Measurements from ENCODE around the gene GZMM. TPM values are rescaled to one million over a fixed set of nuclear protein-coding genes. Genes with fewer than 3 reads are reported as not detected.

The GZMM gene
- total RNA-seq, 1 donor from 2014 or later, result not detected

DNA sequence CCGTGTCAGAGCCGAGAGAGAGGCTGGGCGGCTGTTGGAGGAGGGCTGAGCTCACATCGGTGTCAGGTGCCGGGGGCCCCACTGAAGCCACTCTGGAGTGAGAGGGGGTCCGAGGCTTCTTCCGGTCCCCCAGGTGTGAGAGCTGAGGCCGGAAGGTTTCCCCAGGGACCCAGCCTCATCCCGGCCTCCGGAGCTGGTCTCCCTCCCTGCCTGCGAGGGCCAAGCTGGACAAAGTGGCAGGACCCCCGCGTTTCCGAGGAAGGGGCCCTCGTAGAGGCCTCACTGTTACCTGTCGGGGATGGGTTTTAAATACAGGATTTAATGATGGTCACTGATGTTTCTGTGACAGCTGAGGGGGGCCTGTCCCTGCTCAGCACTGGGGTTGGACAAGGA, 52.4 kb downstream of the GZMM start:
- no peaks in the 10 kb centered on the region for H3K36me3 ChIP-seq
- H3K4me3 ChIP-seq, result no peak overlapping the region
- no peaks in the 10 kb centered on the region for H3K4me1 ChIP-seq
- peaks cover 3% of the 10 kb centered on the region for H3K27me3 ChIP-seq
- intact Hi-C loops (cut with DNase I), result no loop called here
- no peak overlapping the region for H3K27ac ChIP-seq
- H3K9me3 ChIP-seq, result no peaks in the 10 kb centered on the region
- TF ChIP-seq, protein P1, sequence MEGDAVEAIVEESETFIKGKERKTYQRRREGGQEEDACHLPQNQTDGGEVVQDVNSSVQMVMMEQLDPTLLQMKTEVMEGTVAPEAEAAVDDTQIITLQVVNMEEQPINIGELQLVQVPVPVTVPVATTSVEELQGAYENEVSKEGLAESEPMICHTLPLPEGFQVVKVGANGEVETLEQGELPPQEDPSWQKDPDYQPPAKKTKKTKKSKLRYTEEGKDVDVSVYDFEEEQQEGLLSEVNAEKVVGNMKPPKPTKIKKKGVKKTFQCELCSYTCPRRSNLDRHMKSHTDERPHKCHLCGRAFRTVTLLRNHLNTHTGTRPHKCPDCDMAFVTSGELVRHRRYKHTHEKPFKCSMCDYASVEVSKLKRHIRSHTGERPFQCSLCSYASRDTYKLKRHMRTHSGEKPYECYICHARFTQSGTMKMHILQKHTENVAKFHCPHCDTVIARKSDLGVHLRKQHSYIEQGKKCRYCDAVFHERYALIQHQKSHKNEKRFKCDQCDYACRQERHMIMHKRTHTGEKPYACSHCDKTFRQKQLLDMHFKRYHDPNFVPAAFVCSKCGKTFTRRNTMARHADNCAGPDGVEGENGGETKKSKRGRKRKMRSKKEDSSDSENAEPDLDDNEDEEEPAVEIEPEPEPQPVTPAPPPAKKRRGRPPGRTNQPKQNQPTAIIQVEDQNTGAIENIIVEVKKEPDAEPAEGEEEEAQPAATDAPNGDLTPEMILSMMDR (IDR thresholded peaks at IDR 0.05), result no peak
- TF ChIP-seq POLR2A (IDR thresholded peaks at IDR 0.05) (no peak), POLR2AphosphoS5 (IDR thresholded peaks at IDR 0.05; ENCODE audit: insufficient read depth in 1 of 2, low read depth in 1 of 2) (no peak)
- no peak for DNase-seq (ENCODE audit: extremely low spot score in 2 of 2)

DNA sequence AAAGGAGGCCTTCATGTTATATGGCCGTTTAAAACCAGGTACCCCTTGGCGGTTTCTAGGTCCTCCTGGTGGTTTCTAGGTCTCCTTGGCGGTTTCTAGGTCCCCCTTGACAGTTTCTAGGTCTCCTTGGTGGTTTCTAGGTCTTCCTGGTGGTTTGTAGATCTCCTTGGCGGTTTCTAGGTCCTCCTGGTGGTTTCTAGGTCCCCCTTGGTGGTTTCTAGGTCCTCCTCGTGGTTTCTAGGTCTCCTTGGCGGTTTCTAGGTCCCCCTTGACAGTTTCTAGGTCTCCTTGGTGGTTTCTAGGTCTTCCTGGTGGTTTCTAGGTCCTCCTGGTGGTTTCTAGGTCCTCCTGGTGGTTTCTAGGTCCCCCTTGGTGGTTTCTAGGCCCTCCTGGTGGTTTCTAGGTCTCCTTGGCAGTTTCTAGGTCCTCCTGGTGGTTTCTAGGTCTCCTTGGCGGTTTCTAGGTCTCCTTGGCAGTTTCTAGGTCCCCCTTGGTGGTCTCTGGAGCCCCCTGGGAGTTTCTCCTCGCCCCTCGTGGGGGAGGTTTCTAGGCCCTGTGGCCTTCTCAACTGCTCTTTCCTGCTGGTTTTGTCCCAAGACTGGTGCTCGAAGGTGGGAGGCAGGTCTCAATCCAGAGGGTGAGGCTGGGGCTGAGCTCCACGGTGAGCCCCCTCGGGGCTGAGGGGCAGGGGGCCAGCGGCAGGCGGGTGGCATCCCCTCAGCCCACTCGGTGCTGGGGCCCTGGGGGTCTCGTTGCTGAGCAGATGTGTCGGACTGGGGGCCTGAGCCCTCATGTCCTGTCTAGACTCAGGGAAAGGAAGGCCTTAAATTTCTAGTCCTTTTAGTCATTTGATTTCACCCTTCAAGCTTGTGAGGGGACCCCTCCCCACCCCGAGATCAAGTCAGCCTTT, 53.8 kb downstream of the GZMM start:
- Histone ChIP-seq H3K4me1 (no peaks in the 10 kb centered on the region), H3K27me3 (no peaks in the 10 kb centered on the region), H3K4me3 (no peak overlapping the region), H3K9me3 (no peaks in the 10 kb centered on the region), H3K27ac (no peak overlapping the region), H3K36me3 (no peaks in the 10 kb centered on the region)
- intact Hi-C loops (cut with DNase I), result no loop called here
- no peak for DNase-seq (ENCODE audit: extremely low spot score in 2 of 2)
- TF ChIP-seq POLR2AphosphoS5 (IDR thresholded peaks at IDR 0.05; ENCODE audit: insufficient read depth in 1 of 2, low read depth in 1 of 2) (no peak), POLR2A (IDR thresholded peaks at IDR 0.05) (no peak)
- TF ChIP-seq, protein P1 (IDR thresholded peaks at IDR 0.05), result no peak

Other genes starting within 250 kb of the GZMM start
- 30.7 TPM for gene MIER2, start 199.3 kb upstream of the GZMM start, total RNA-seq
- 2.2 TPM for gene C2CD4C, start 134.9 kb upstream of the GZMM start, total RNA-seq
- gene SHC2, start 83.0 kb upstream of the GZMM start, total RNA-seq, result 26.0 TPM
- gene MADCAM1, start 47.6 kb upstream of the GZMM start, total RNA-seq, result 0.49 TPM
- gene TPGS1, start 36.6 kb upstream of the GZMM start, total RNA-seq, result 39.5 TPM
- gene CDC34, start 12.3 kb upstream of the GZMM start, total RNA-seq, result 62.6 TPM
- 231 TPM for gene BSG, start 28.5 kb downstream of the GZMM start, total RNA-seq
- gene HCN2, start 45.8 kb downstream of the GZMM start, total RNA-seq, result 0.25 TPM
- 33.9 TPM for gene POLRMT, start 89.5 kb downstream of the GZMM start, total RNA-seq
- not detected for gene FGF22, start 95.8 kb downstream of the GZMM start, total RNA-seq
- 68.0 TPM for gene RNF126, start 119.2 kb downstream of the GZMM start, total RNA-seq
- 129 TPM for gene FSTL3, start 132.3 kb downstream of the GZMM start, total RNA-seq
- not detected for gene PRSS57, start 151.4 kb downstream of the GZMM start, total RNA-seq
- 40.0 TPM for gene PALM, start 164.9 kb downstream of the GZMM start, total RNA-seq
- gene MISP, start 207.1 kb downstream of the GZMM start, total RNA-seq, result 0.49 TPM